Kidney capillary endothelial cell (primary cell): ENCODE measurements around the gene NOS1.
"Not testable (repeated sequence)": the region's sequence is repeated elsewhere in the genome, so short reads cannot be mapped to it uniquely, and the experiment has no call there.

Experiments
- DNase-seq: peaks from one replicate; pipeline ENCODE4 v3.0.0-alpha.2; 2018; ENCODE audit warnings: low spot score

Gene NOS1

GRCh38 chr12:117361347-117361751 is at the start of gene NOS1:
Gene NOS1, minus strand, starts transcription at chr12:117361626. Its CDS starts 30,557 bp downstream, at chr12:117331069.
- no peak for DNase-seq

DNA sequence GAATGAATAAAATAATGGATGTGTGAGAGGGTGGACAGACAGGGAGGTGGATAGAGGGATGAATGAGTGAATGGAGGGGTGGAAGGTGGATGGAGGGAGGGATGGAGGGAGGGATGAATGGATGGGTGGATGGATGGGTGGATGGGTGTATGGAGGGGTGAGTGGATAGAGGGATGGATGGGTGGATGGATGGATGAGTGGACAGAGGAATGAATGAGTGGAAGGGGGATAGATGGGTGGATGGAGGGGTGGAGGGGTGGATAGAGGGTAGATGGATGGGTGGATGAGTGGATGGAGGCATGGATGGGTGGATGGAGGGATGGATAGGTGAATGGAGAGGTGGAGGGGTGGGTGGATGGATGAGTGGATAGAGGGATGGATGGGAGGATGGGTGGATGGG is 47.9 kb upstream of the NOS1 start:
- no peak for DNase-seq

DNA sequence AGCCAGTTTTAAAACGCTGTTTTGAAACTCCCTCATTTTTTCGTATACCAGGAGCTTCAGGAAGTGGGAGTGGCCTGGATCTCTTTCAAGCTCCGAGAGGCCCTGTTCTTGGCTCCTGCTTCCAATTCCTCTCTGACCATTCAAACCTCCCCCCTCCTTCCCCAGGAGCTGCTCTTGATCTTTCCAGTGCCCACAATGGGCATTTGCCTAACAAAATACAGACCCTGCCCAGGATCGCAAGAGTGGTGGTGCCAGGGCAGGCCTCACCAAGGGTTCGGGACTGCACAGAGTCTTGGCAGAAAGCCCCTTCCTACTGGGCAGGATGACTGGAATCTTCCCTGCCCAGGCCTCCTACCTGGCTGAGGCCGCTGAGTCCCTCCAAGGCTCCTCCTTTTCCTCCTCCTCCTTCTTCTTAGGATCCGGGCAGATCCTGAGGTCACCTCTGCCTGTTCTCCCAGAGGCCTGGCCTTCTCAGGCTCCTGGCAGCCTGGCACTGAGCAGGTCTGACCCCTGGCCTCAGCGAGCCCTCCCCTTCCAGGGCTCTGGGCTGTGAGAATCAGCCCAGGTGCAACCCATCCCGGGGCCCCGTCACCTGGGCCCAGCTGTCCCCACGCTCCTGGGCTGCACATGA is 46.9 kb upstream of the NOS1 start:
- no peak for DNase-seq

- no peak for DNase-seq
Measured at GRCh38 chr12:117404940-117405339, 43.5 kb upstream of the NOS1 start.

DNA sequence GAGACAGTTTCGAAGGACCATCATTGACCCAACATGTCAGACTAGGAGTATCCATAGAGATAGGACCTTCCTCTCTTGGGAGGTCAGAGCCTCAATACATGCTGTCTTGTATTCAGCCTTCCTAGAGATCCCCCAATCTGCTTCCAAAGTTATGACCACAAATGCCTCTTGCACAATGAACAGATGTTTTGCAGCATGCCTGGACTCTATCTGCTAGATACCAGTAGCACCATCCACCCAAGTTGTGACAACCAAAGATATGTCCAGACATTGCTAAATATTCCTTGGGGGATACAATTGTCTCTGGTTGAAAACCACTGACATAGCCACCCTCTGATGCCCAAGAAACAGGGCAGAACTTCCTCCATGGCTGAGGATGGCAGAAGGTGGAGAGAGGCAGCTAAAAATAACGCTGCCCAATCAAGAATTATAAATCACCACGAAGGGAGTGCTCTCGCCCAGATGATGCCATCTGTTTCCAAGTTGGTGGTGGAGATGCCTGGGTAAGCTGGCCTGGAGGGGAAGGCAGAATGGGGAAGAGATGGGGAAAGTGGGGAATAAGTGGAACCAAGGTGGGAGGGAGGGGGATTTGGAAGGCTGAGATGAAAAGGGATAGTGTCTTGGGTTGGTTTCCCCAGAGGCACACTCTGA is 42.9 kb upstream of the NOS1 start:
- no peak for DNase-seq

DNA sequence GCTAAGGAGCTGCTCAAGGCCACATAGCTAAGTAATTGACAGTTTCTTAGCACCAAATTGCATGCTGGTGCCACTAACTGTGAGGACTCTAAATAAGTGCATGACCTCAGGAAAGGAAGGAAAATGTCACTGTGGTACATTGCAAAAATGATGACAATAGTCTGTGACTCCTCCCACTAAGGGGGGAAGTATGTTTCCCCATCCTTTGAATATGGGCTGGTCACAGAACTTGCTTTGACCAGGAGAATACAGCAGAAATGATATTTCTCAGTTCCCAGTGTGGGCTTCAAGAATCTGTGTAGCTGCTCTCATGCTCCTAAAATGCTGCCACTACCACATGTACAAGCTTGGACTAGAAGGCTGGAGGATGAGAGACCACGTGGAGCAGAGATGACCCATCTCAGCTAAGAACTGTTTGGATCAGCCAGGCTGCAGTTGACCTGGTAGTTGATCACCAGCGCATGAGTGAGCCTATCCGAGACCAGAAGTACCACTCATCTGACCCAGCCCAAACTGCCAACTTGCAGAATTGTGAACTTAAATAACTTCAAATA is 42.2 kb upstream of the NOS1 start:
- no peak for DNase-seq

DNA sequence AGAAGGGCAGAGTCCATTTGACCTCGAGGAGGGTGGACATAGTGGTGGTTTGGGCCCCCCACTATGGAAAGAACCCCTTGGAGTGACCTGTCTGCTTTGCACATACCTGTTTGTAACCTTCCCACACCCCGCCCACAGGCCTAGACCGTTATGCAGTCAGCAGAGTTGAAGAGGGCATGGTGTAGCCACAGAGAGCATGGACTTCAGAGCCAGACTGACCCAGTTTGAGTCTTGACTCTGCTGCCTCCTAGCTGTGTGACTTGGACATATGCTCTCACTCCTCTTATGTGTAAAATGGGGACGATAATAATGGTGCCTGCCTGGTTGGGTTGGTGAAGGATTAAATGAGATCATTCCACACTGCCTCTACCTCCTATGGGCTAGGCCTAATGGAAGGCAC is 40.9 kb upstream of the NOS1 start:
- DNase-seq: no peak

DNA sequence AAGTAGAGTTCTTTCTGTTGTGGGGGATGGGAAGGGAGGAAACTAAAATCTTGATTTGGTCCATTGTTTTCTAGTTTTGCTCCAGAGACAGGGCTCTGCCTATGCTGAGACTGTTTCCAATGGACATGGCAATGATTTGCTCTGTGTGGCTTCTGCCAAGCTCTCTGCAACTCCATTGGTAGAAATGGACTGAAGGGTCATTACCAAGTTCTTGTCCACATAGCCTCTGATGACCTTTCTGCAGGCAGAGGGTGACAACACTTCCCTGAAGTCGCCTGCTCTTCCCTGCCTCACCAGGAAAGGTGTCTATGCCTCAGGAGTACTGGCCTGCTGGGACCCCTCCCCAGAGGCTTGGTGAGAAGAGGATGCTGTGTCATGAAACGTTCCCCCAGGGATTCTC is 39.5 kb upstream of the NOS1 start:
- no peak for DNase-seq

- not testable (repeated sequence) for DNase-seq
Measured at GRCh38 chr12:117398482-117398881, 37.1 kb upstream of the NOS1 start.

DNA sequence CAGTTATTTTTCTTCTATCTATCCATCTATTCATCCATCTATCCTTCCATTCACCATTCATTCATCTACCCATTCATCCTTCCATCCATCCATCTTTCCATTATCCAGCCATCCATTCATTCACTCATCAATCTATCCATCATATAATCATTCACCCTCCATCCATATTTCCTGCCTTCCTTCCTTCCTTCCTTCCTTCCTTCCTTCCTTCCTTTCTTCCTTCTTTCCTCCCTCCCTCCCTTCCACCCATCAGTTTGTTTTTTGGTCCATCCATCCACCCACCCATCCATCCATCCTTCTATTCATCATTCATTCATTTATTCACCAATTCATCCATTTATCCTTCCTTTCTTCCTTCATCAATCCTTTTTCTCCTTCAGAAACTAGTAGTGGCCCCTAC is 34.3 kb upstream of the NOS1 start:
- DNase-seq: no peak

DNA sequence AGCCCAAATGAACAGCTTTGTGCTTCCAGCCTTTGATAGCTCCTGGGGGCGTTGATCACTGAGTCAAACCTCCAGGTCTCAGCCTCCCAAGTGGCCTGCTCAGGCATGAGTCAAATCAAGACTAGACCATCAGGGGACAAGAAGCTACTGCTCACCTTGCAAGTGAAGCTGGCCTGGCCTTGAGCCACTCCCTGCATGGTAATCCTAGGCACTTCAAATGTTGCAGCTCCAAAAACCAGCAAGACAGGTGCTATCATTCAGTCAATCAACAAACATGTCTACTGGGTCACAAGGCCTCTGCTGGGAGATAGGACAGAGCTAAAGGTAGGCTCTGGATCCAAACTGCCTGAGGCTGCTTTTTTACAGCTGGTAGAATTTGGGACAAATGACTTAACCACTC is 33.1 kb upstream of the NOS1 start:
- DNase-seq: no peak

GRCh38 chr12:117393656-117394055 is 32.2 kb upstream of the NOS1 start:
- no peak for DNase-seq

GRCh38 chr12:117390866-117391265 is 29.4 kb upstream of the NOS1 start:
- no peak for DNase-seq

DNA sequence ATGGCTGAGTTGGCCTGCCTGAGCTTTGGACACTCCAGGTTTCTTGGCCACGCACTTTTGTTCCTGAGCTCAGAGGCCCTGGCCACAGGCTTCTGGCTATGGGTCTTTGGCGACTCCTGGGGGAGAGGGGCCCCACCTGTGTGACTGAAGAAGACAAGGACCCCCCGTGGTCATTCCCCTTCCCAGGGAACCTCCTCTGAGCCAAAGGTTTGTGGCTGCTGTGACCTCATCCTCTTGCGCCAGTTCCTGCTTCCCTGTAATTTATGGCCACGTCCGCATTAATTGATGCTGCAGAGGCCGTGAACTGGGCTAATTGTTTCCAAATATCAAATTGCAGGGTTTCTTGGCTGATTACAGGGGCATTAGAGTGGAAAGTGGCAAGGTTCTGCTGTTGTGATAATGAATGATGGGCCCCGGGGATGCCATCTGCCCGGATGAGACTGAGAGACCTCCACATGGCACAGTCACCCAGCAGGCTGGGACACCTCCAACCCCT is 27.6 kb upstream of the NOS1 start:
- no peak for DNase-seq

DNA sequence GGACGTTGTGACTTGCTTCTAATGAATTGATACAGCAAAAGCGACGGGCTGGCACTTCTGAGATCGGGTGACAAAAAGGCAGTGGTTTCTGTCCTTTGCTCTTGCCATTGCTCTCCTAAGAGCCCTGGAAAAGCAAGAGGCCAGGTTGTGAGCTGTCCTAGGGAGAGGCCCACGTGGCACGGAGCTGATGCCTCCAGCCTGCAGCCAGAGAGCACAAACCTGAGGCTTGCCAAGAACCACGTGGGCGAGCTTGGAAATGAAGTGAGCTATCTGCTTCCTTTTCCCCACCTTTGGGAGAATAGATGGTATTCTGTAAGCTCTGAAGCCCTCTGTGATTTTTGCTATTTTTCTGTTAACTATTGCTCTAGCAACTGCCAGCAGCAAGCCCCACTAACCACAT is 26.4 kb upstream of the NOS1 start:
- DNase-seq: no peak

- DNase-seq: no peak
Measured at GRCh38 chr12:117384735-117385134, 23.3 kb upstream of the NOS1 start.

- DNase-seq: no peak
Measured at GRCh38 chr12:117380083-117380482, 18.7 kb upstream of the NOS1 start.

DNA sequence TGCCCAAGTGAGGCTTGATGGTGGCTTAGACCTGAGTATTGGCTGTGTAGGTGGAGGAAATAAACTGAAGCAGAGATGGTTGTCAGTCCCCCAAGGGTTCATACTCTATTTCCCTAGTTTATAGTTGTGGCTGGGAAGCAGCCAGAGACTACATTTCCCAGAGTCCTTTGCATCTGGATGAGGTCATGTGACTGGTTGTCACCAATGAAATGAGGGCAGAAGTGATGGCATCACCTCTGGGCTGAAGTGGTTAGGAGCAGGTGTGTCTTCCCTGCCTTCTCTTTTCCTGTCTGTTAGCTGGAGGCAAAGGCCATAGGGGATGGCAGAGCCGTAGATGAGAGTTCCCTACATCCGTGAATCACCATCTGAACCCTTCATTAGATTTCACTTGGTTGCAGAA is 16.3 kb upstream of the NOS1 start:
- no peak for DNase-seq

- DNase-seq: no peak
Measured at GRCh38 chr12:117370588-117370987, 9.2 kb upstream of the NOS1 start.

DNA sequence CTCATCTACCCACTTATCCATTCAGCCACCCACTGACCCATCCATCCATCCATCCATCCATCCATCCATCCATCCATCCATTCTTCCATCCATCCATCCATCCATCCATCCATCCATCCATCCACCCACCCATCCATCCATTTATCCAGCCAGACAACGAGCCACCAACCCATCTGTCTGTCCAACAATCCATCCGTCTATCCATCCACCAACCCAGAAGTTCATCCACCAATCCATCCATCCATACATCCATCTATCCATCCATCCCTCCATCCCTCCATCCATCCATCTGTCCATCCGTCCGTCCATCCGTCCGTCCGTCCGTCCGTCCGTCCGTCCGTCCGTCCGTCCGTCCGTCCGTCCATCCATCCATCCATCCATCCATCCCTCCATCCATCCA is 8.6 kb upstream of the NOS1 start:
- not testable (repeated sequence) for DNase-seq

- DNase-seq: peak; percentile 70
Measured at GRCh38 chr12:117367006-117367638, 5.7 kb upstream of the NOS1 start.

DNA sequence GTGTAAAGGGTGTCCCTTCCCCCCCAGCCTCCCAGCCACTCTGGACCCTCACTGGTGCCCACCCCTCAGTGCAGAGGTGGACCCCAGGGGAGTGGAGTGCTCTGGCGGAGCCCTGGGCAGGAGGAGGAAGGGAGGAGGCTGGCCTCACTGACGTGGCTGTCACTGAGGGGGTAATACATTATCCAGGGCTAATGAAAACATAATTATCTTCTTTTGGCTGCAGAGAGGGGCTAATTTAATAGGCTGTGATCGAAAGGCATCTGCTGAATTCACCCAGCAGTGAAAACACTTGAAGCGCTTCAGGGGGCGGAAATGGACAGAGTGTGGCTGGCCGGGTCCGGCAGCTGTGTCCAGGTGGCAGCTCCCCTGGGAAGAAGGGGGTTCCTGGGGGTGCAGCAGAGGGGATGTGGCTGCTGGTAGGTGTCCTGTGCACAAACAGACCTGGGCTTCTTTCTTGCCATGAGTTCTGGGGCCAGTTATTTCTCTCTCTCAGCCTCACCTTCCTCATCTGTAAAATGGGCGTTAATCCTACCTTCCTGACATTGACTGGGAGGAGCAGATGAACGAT is 3.7 kb upstream of the NOS1 start:
- DNase-seq: no peak

DNA sequence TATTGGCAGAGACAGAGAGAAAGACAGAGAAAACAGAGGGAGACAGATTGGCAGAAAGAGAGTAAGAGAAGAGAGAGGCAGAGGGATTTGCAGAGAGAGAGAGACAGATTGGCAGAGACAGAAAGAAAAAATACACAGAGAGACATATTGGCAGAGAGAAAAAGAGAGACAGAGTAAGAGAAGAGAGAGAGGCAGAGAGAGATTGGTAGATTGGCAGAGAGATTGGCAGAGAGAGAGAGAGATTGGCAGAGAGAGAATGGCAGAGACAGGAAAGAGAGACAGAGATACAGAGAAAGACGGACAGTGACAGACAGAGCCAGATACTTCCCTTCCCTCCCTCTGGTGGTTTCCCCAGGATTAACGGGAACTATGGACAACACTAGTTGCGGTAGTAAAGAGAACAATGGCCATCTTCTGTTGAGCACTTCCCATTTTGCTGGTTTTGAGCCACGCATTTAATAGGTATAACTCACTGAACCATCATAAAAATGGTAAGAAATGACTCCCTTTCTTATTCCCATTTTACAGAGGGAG is 2.6 kb upstream of the NOS1 start:
- DNase-seq: no peak
